ENCODE results near the gene HOXB13. TPM values are rescaled to one million over a fixed set of nuclear protein-coding genes. Genes with fewer than 3 reads are reported as not detected.
A peak's percentile ranks its signal among the peaks of the same experiment; 100 is the strongest.

The HOXB13 gene
- polyA plus RNA-seq, 6 donors from 2014 or later = not detected

GRCh38 chr17:48745381-48746275 lies 17.1 kb upstream of the HOXB13 start:
- ATAC-seq (ENCODE audit: low read depth in 2 of 2) (no peak), DNase-seq (no peak)
- Mint-ChIP-seq H3K4me3 (peak overlapping the region in 2 of 8 donors; percentile 13 to 69), H3K9me3 (peaks cover 0 to 13% (median 8%) of the 10 kb centered on the region in 7 donors), H3K36me3 (peaks cover 0 to 7% of the 10 kb centered on the region in 2 donors), H3K27me3 (peaks cover 67 to 88% (median 74%) of the 10 kb centered on the region in 3 donors), H3K4me1 (peaks cover 10 to 12% (median 11%) of the 10 kb centered on the region in 3 donors), H3K27ac (peak overlapping the region in 2 of 6 donors; percentile 37 to 58)

GRCh38 chr17:48740537-48740936 lies 12.0 kb upstream of the HOXB13 start:
- Mint-ChIP-seq H3K27me3 (peaks cover 73 to 92% (median 81%) of the 10 kb centered on the region in 3 donors), H3K27ac (no peak overlapping the region), H3K4me1 (peaks cover 5 to 10% (median 7%) of the 10 kb centered on the region in 3 donors), H3K9me3 (peaks cover 0 to 16% (median 4%) of the 10 kb centered on the region in 7 donors), H3K36me3 (no peaks in the 10 kb centered on the region), H3K4me3 (peak overlapping the region in 2 of 8 donors; percentile 2 to 51)
- ATAC-seq (ENCODE audit: low read depth in 2 of 2) (no peak), DNase-seq (no peak)

GRCh38 chr17:48738803-48739526 lies 10.4 kb upstream of the HOXB13 start:
- DNase-seq (no peak), ATAC-seq (ENCODE audit: low read depth in 2 of 2) (no peak)
- Mint-ChIP-seq H3K36me3 (no peaks in the 10 kb centered on the region), H3K9me3 (peaks cover 0 to 16% (median 4%) of the 10 kb centered on the region in 7 donors), H3K4me3 (peak overlapping the region; percentile 16 to 82 (median 50)), H3K27me3 (peaks cover 74 to 92% (median 81%) of the 10 kb centered on the region in 3 donors), H3K27ac (peak overlapping the region in 4 of 6 donors; percentile 54 to 91 (median 60)), H3K4me1 (peaks cover 4 to 20% (median 9%) of the 10 kb centered on the region in 3 donors)

GRCh38 chr17:48738424-48738802 lies 9.9 kb upstream of the HOXB13 start:
- H3K36me3 Mint-ChIP-seq = no peaks in the 10 kb centered on the region
- no peak for DNase-seq
- peak overlapping the region in 1 of 6 donors; percentile 3 for H3K27ac Mint-ChIP-seq
- H3K27me3 Mint-ChIP-seq = peaks cover 75 to 92% (median 81%) of the 10 kb centered on the region in 3 donors
- H3K4me3 Mint-ChIP-seq = peak overlapping the region in 2 of 8 donors; percentile 15 to 25
- peaks cover 9 to 25% (median 14%) of the 10 kb centered on the region in 3 donors for H3K4me1 Mint-ChIP-seq
- ATAC-seq (ENCODE audit: low read depth in 2 of 2) = no peak
- peaks cover 0 to 16% (median 4%) of the 10 kb centered on the region in 7 donors for H3K9me3 Mint-ChIP-seq

- Mint-ChIP-seq H3K4me3 (peak overlapping the region in 3 of 8 donors; percentile 37 to 71 (median 61)), H3K27ac (peak overlapping the region in 1 of 6 donors; percentile 73), H3K9me3 (peaks cover 0 to 11% (median 4%) of the 10 kb centered on the region in 7 donors), H3K4me1 (peaks cover 14 to 33% (median 22%) of the 10 kb centered on the region in 3 donors), H3K36me3 (no peaks in the 10 kb centered on the region), H3K27me3 (peaks cover 74 to 92% (median 81%) of the 10 kb centered on the region in 3 donors)
- no peak for DNase-seq
- ATAC-seq (ENCODE audit: low read depth in 2 of 2) = no peak
Measured at GRCh38 chr17:48737330-48738043, 8.9 kb upstream of the HOXB13 start.

GRCh38 chr17:48735062-48735351 lies 6.5 kb upstream of the HOXB13 start:
- H3K27me3 Mint-ChIP-seq = peaks cover 79 to 93% (median 90%) of the 10 kb centered on the region in 3 donors
- DNase-seq (no peak), ATAC-seq (ENCODE audit: low read depth in 2 of 2) (no peak)
- peaks cover 0 to 5% of the 10 kb centered on the region in 2 donors for H3K36me3 Mint-ChIP-seq
- H3K4me1 Mint-ChIP-seq = peaks cover 14 to 33% (median 23%) of the 10 kb centered on the region in 3 donors
- H3K9me3 Mint-ChIP-seq = peaks cover 0 to 15% (median 5%) of the 10 kb centered on the region in 7 donors
- no peak overlapping the region for H3K27ac Mint-ChIP-seq
- H3K4me3 Mint-ChIP-seq = no peak overlapping the region

- DNase-seq (no peak), ATAC-seq (ENCODE audit: low read depth in 2 of 2) (no peak)
- H3K27ac Mint-ChIP-seq = peak overlapping the region in 1 of 6 donors; percentile 80
- peaks cover 1 to 5% of the 10 kb centered on the region in 2 donors for H3K36me3 Mint-ChIP-seq
- H3K27me3 Mint-ChIP-seq = peaks cover 84 to 95% (median 92%) of the 10 kb centered on the region in 3 donors
- H3K4me3 Mint-ChIP-seq = no peak overlapping the region
- peaks cover 0 to 15% (median 5%) of the 10 kb centered on the region in 7 donors for H3K9me3 Mint-ChIP-seq
- peaks cover 14 to 34% (median 26%) of the 10 kb centered on the region in 3 donors for H3K4me1 Mint-ChIP-seq
Measured at GRCh38 chr17:48734333-48735061, 5.9 kb upstream of the HOXB13 start.

GRCh38 chr17:48733632-48734328 lies 5.2 kb upstream of the HOXB13 start:
- peaks cover 81 to 95% (median 92%) of the 10 kb centered on the region in 3 donors for H3K27me3 Mint-ChIP-seq
- peak overlapping the region in 6 of 8 donors; percentile 10 to 86 (median 68) for H3K4me3 Mint-ChIP-seq
- peaks cover 5 to 9% of the 10 kb centered on the region in 2 donors for H3K36me3 Mint-ChIP-seq
- peaks cover 0 to 8% (median 3%) of the 10 kb centered on the region in 7 donors for H3K9me3 Mint-ChIP-seq
- peaks cover 12 to 35% (median 25%) of the 10 kb centered on the region in 3 donors for H3K4me1 Mint-ChIP-seq
- no peak for ATAC-seq (ENCODE audit: low read depth in 2 of 2)
- H3K27ac Mint-ChIP-seq = peak overlapping the region in 3 of 6 donors; percentile 2 to 87 (median 83)
- no peak for DNase-seq

GRCh38 chr17:48732688-48733629 lies 4.4 kb upstream of the HOXB13 start:
- peaks cover 81 to 95% (median 94%) of the 10 kb centered on the region in 3 donors for H3K27me3 Mint-ChIP-seq
- DNase-seq (no peak), ATAC-seq (ENCODE audit: low read depth in 2 of 2) (no peak)
- peak overlapping the region in 7 of 8 donors; percentile 10 to 86 (median 62) for H3K4me3 Mint-ChIP-seq
- peaks cover 5 to 13% of the 10 kb centered on the region in 2 donors for H3K36me3 Mint-ChIP-seq
- H3K4me1 Mint-ChIP-seq = peaks cover 15 to 38% (median 29%) of the 10 kb centered on the region in 3 donors
- peaks cover 0 to 5% (median 3%) of the 10 kb centered on the region in 7 donors for H3K9me3 Mint-ChIP-seq
- H3K27ac Mint-ChIP-seq = no peak overlapping the region

- ATAC-seq (ENCODE audit: low read depth in 2 of 2) = no peak
- peaks cover 20 to 43% (median 39%) of the 10 kb centered on the region in 3 donors for H3K4me1 Mint-ChIP-seq
- no peak for DNase-seq
- H3K9me3 Mint-ChIP-seq = peaks cover 0 to 6% (median 3%) of the 10 kb centered on the region in 7 donors
- no peak overlapping the region for H3K4me3 Mint-ChIP-seq
- H3K27me3 Mint-ChIP-seq = peaks cover 81 to 97% (median 94%) of the 10 kb centered on the region in 3 donors
- peaks cover 5 to 13% of the 10 kb centered on the region in 2 donors for H3K36me3 Mint-ChIP-seq
- no peak overlapping the region for H3K27ac Mint-ChIP-seq
Measured at GRCh38 chr17:48731355-48731754, 2.8 kb upstream of the HOXB13 start.

GRCh38 chr17:48730240-48730550 lies 1.6 kb upstream of the HOXB13 start:
- ATAC-seq (ENCODE audit: low read depth in 2 of 2) = no peak
- Mint-ChIP-seq H3K4me1 (peaks cover 21 to 52% (median 42%) of the 10 kb centered on the region in 3 donors), H3K9me3 (peaks cover 0 to 11% (median 3%) of the 10 kb centered on the region in 7 donors), H3K27ac (peak overlapping the region in 1 of 6 donors; percentile 43), H3K36me3 (peaks cover 5 to 13% of the 10 kb centered on the region in 2 donors), H3K27me3 (peaks cover 78 to 97% (median 94%) of the 10 kb centered on the region in 3 donors), H3K4me3 (peak overlapping the region in 3 of 8 donors; percentile 5 to 33 (median 13))
- no peak for DNase-seq

All from naive B cell (primary cell).